ENCODE results near the gene HYAL1.
"Not testable (repeated sequence)": the region's sequence is repeated elsewhere in the genome, so short reads cannot be mapped to it uniquely, and the experiment has no call there.

The HYAL1 gene

DNA sequence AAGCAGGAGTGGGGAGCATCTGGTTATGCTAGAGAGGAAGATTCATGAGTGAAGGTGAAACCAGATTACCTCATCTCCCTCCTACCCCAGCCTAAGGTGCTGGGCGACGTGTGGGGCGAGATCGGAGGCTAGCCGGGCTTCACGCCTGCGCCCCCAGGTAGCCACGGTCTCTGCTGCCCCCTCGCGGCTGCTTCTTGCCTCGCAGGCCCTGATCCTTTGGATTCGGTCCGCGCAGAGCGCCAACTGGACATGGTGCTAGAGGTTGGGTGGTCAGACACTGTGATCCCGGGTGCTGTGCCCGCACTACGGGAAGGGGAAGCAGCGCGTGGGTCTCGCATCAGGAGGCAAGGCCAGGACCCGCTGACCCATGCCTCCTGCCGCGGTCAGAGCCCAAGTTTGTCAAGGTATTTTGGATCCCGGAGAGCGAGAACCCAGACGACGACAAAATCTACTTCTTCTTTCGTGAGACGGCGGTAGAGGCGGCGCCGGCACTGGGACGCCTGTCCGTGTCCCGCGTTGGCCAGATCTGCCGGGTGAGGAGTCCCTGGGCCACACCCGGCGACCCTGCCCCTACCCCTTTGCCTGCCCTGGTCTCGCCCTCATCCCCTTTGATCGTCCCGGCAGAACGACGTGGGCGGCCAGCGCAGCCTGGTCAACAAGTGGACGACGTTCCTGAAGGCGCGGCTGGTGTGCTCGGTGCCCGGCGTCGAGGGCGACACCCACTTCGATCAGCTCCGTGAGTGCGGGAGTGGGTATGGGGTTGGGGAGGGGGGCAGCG, 30.3 kb downstream of the HYAL1 start:
- no peak for DNase-seq (ENCODE audit: low read depth)

DNA sequence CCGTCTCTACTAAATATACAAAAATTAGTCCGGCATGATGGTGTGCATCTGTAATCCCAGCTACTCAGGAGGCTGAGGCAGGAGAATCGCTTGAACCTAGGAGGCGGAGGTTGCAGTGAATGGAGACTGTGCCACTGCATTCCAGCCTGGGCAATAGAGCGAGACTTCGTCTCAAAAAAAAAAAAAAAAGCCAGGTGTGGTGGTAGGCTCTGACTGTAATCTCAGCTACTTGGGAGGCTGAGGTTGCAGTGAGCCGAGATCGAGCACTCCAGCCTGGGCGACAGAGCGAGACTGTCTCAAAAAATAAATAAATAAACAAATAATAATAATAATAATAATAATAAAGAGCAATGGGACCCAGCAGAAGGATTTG, 30.9 kb downstream of the HYAL1 start:
- not testable (repeated sequence) for DNase-seq (ENCODE audit: low read depth)

DNA sequence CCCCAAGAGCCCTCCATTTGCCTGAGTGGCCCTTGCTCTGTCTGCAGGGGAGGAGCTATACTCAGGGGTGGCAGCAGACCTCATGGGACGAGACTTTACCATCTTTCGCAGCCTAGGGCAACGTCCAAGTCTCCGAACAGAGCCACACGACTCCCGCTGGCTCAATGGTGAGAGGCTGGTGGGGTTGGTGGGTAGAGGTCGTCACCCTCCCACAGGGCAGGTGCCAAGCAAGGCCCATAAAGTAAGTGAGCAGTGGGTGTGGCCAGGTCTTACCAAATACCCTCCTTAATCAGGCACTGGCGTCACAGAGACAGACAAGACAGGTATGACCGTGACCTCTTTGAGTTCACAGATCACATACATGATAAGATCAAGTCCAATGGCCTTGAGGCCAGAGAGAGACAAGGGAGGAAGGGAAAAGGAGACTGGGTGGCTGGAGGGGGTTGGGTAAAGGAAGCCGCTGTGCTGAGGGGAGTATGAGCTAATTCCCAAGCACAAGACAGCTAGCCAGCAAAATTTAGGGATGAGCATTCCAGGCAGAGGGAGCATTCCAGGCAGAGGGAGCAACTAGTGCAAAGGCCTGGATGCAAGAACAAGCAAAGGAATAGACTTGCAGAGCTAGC, 31.9 kb downstream of the HYAL1 start:
- DNase-seq (ENCODE audit: low read depth), result no peak

DNA sequence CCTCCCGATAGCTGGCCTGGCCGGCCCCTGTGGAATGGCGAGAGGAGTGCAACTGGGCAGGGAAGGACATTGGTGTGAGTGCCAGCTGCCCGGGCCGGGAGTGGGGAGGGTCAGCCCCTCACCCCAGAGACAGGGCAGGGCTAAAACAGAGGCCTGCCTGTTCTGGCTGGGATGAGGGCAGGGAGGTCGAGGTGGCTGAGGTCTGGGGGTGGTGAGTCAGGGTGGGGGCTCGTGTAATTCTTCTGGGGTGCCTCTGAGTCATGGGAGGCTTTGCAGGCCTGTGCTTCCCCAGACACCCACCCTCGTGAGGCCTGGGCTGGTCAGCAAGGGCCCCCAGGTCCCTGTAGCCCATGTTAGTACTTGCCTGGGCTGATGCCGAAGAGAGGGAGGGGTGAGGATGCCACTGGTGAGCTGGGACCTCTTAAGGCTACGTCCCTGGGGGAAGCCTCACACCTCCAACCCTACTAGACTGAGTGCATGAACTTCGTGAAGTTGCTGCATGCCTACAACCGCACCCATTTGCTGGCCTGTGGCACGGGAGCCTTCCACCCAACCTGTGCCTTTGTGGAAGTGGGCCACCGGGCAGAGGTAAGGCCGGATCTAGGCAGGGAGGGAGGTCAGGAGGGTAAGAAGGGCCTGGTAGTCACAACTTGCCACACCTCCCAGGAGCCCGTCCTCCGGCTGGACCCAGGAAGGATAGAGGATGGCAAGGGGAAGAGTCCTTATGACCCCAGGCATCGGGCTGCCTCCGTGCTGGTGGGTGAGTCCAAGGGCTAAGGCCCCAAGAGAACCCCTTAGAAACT, 32.8 kb downstream of the HYAL1 start:
- DNase-seq (ENCODE audit: low read depth), result no peak

DNA sequence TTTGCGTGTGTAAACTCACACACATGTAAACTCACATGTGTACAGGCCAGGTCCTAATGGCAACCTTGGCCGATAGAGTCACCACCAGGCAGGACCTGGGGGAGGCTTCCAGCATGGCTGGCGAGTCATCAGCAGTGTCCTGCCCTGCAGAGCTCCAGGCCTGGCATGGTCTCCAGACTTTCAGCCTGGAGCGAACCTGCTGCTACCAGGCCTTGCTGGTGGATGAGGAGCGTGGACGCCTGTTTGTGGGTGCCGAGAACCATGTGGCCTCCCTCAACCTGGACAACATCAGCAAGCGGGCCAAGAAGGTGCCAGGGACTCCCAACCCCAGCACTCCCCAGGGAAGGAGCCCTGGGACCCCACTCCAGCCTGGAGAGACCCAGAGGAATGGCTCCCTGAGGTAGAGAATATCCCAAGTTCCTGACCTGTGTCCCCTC, 33.4 kb downstream of the HYAL1 start:
- DNase-seq (ENCODE audit: low read depth), result no peak

DNA sequence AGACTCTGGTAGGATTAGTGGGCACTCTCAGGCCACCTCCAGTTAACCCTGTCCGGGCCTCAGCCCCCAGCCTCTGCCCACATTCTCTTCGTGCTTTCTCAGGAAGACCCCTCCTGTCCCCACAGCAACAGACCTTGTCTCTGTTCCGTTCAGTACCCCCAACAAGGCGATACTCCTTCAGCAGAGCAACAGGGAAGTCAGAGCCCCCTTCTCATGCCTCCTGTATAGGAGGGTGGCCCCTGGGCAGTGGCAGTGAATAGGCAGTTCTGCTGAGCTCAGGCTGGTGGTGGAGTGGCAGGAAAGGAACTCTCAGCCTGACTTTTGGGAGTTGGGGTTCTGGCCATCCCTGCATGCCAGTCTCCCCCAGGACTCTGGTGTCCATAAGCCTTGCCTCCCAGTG, 33.9 kb downstream of the HYAL1 start:
- DNase-seq (ENCODE audit: low read depth), result no peak

DNA sequence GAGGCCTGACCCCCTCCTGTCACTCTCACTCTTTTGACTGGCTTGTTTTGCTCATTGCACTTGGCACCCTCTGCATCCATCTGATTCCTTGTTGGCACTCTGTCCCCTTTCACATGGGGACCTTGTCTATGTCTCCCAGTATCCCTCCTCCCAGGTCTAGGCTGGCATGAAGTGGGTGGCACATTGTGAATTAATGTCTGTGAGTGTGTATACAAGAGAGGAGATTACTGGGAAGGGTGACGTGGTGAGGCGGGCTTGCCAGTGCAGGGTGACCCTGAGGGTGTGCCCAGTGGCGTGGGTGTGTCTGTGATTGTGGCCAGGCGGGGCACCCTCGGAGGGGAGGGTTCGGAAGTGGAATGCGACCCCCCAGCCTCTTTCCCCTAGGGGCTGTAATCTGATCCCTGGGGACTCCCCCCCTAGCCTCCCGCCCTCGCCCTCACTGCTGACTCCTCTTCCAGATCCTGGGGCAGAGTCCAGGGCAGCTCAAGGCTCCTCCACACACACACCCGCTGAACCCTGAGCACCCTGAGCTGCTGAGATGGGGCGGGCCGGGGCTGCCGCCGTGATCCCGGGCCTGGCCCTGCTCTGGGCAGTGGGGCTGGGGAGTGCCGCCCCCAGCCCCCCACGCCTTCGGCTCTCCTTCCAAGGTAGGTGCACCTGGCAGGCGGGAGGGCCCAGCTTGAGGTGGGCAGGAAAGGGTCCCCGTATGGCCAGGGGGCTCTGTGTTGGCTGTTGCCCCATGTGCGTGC, 34.5 kb downstream of the HYAL1 start, which contains the start of gene SEMA3B:
SEMA3B (plus strand) TSS at position 445 of the 749 bp plus-strand sequence; CDS start at position 539, 94 bp downstream.
- DNase-seq (ENCODE audit: low read depth), result no peak

DNA sequence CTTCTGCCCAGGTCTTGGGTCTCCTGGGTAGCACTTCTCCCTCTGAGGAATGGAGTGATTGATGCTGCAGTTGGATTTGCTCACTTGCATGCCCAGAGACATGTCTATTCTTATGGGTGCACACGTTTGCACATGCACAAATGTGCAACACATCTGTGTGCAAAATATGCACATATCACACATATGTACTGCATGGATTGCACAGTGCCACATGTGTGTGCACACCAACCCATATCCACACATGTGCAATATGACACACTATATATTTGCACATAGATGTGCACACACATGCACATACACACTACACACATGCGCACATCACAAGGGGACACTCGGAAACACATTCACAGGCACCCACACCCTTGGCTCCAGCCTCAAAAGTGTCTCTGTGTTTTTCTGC, 35.1 kb downstream of the HYAL1 start:
- DNase-seq (ENCODE audit: low read depth), result no peak

DNA sequence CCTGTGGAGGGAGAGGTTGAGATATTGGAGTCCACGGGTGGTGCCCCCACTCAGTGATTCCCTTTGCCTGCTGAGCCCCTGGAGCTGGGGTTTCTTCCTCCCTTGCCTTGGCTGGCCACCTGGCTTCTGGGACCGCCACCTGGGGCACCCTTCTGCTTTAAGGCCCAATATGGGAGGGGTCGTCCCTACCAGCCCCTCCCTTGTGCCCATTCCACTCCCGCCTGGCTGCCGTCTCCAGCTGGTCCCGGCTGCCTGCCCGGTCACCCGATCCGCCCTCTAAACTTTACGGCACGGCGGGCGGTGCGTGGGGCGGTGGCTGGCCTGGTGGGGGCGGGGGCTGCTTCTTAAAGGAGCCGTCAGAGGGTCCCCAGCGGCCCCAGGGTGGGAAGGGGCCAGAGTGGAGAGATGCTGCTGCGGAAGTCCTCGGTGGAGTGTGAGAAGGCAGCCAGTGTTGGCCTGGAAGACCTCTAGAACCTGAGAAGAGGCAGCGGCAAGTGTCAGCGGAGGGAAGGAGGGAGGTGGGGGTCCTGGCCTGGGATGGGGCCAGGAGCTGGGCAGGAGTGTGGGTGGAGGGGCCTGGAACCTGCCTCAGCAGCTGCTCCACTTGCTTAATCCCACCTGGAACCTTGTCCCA, 36.0 kb downstream of the HYAL1 start:
- no peak for DNase-seq (ENCODE audit: low read depth)

DNA sequence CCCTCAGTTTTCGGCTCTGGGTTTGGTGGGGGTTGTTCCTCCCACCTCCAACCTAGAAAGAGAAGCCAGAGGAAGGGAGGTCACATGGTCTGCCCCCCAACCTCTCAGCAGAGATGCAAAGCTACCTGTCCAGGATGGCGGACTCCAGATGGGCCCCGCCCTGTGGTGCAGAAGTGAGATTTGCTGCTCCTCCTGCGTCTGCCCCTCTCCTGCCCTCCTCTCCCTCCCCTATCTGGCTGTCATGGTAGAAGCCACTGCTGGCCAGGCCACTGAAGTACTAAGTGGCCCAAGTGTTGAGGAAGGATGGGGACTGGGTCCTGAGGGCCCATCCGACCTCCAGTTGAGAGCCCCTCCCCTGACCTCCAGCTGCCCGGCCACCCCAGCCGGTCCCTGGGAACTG, 36.5 kb downstream of the HYAL1 start:
- no peak for DNase-seq (ENCODE audit: low read depth)

DNA sequence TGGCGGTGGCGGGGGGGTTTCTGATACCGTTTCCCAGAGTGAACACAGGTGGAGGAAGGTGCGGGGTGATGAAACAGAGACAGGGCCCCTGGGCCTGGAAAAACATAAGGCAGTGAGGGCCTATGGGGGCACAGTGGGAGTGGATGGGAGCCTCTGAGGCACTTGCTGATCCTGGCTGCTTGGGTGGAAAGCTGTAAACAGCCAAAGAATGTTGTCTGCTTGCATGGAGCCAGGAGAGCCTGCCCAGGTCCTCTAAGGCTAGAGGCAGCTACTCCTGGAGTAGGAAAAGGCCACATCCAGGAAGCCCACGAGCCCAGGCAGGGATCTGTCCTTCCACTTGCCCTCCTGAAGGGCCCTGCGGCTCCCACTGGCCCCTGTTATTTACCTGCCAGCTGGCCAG, 37.4 kb downstream of the HYAL1 start:
- DNase-seq (ENCODE audit: low read depth), result no peak

DNA sequence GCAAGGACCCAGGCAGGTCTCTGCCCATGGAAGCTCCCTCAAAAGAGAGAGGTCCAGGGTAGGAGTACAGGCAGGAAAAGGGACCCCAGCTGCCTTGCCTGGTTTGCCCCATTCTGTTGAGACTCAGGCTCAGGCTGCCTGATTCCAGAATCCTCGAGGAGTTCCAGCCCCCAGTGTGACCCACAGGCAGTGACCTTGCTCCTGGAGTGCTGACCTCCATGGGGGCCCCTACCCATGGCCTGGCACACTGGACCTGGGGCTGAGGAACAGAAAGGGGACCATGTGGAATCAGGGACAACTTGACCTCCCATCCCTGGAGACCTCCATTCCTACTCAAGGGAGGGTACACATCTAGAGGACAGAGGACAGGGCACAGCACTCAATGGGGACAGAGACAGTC, 37.8 kb downstream of the HYAL1 start:
- no peak for DNase-seq (ENCODE audit: low read depth)

DNA sequence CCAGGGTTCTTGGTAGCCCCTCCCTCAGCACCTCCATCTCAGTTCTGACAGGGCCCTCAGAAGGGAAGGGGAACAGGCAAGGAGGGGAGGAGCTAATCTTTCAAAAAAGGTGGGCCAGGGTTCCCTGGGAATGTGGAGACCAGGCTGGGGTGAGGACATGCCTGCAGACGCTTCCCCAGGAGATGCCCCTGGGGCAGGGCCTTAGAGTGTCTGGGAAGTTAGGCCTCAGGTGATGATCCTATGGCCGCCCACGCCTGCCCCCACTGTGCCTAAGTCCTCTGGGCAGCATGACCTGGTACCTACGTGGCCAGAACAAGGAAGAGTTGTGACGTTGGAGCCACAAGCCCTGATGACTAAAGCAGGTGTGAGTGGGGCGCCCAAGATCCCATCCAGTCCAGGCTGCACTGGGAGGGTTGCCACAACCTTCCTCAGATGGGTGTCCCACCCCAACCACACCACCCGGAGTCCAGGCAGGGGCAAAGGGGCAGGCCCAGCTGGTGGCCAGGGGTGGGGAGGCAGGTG, 38.3 kb downstream of the HYAL1 start:
- no peak for DNase-seq (ENCODE audit: low read depth)

DNA sequence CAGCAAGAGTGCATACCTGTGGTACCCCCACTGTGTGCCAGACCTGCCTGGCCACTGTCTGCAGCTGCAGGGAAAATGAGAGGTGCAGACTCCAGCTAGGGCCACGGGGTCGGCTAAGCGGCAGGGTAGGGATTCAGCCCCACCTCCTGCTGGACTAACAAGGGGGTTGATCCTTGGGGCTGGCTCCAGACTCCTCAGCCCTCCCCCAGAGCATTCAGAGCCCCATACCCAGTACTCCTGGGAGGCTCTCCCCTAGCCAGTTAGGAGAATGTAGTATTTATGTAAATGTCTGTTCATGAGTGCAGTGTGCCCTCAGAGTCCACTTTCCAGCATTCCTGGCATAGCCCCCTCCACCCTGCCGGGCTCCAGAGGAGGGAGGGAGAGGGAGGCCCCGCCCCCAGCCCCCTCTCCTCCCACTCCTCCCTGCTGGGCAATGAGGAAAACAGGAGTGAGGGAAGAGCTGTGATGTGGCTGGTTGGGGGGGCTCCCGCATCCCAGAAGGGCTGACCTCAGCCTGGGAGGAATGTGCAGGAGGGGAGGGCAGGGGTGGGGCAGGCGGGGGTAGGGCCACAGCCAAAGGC, 38.9 kb downstream of the HYAL1 start:
- peak; percentile 88 for DNase-seq (ENCODE audit: low read depth)

DNA sequence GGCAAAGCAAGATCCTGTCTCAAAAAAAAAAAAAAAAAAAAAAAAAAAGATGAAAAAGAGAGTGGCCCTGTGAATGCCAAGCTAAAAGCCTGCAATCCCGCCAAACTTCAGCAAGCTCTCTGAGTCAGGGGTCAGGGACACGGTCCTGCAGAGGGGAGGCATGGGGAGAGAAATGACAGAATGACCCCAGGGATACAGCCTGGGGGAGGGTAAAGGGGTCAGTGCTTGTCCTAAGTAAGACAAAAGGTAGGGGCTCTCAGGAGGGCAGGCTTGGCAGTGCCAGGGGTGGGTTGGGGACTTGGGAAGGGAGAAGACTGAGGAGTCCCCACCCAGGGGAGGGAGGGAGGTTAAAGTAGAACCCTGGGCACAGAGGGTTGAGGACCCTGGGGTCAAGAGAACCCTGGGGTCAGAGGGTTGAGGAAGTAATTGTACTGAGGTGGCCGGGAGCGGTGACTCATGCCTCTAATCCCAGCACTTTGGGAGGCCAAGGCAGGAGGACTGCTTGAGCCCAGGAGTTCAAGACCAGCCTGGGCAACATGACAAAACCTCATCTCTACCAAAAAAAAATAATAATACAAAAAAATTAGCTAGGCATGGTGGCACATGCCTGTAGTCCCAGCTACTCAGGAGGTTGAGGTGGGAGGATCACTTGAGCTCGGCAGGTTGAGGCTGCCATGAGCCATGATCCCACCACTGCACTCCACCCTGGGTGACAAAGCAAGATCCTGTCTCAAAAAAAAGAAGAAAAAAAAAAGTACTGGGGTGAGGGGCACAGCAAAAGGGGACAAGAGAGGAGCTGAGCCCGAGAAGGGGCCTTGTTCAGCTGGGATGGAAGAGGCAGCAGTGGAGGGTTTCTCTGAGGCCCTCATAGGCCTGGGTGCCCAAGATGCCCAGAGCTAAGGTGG, 39.6 kb downstream of the HYAL1 start:
- no peak for DNase-seq (ENCODE audit: low read depth)

DNA sequence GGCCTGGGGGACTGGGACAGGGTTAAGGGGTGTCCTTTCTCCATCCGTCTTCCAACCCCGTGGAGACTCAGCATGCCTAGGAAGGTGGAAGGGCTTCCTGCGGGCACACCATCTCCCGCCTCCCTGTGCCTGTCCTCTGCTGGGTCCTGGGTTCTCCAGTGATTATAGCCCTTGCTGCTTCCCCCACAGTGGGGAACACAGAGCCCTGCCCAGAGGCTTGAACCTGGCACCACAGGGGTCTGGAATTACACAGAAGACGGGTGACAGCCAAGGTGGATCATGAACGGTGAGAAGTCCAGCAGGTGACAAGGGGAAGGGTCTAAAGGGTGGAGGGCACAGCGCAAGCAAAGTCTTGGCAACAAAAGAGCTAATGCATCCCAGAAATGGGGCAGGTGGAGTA, 40.6 kb downstream of the HYAL1 start:
- no peak for DNase-seq (ENCODE audit: low read depth)

DNA sequence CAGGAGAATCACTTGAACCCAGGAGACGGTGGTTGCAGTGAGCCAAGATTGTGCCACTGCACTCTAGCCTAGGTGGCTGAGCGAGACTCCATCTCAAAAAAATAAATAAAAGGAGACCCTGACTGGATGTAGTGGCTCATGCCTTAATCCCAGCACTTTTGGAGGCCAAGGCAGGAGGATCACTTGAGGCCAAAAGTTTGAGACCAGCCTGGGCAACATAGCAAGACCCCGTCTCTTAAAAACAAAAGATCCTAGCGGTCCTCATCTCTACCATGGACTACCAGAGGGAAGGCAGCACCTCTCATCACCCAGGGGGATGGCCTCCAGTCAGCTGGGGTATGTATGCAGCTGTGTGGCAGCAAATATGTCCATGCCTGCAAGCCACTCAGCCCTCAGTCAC, 41.2 kb downstream of the HYAL1 start:
- DNase-seq (ENCODE audit: low read depth), result not testable (repeated sequence)

DNA sequence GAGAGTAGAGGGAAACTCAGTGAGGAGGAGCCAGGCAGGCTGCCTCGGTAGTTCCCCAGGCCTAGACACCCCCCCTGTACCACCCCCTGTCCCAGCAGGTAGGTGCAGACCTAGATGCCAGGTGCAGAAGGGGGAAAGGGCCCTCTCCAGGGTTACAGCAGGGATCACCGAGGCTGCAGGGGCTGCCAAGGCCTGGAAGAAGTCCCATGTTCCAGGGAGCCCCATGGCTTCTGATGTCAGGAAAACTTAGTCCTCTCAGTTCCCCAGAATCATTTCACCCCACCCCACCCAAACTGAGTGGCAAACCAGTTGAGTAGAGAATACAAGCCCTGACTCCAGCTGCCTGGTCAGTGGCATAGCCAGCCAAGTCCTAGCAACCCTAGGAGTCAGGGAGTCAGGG, 41.9 kb downstream of the HYAL1 start:
- DNase-seq (ENCODE audit: low read depth), result no peak

DNA sequence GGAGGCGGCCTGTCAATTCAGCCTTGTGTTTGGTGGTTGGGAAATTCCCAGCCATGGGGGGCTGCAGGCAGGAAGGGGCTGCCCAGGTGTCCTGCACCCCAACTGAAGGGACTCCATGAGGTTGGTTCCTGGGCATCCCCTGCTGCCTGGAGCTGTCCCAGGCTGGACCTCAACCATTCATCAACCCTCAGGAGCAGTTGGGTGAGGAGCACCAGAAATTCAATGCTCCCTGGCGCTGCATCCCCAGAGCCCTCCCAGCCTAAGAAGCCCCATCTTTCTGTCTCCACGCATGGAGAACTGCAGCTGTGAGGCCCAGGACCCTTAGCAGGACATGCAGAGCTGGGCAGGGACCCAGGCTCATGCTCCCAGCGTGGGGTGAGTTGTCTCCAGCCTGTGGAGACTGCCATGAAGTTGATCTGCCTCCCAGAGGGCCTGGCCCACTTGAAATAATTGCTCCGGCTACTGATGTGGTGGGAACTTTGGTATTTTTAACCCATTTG, 42.4 kb downstream of the HYAL1 start:
- no peak for DNase-seq (ENCODE audit: low read depth)
